Activated CD8-positive, alpha-beta memory T cell treated with anti-CD3 and anti-CD28 coated beads, Interleukin-2, amount 50 U/mL, for 24 hours (primary cell): ENCODE results near the gene DDX39A.

Experiments used
- DNase-seq: peaks from one replicate; pipeline ENCODE4 v3.0.0-alpha.2; 2020; ENCODE audit errors: extremely low read depth

The DDX39A gene

DNA sequence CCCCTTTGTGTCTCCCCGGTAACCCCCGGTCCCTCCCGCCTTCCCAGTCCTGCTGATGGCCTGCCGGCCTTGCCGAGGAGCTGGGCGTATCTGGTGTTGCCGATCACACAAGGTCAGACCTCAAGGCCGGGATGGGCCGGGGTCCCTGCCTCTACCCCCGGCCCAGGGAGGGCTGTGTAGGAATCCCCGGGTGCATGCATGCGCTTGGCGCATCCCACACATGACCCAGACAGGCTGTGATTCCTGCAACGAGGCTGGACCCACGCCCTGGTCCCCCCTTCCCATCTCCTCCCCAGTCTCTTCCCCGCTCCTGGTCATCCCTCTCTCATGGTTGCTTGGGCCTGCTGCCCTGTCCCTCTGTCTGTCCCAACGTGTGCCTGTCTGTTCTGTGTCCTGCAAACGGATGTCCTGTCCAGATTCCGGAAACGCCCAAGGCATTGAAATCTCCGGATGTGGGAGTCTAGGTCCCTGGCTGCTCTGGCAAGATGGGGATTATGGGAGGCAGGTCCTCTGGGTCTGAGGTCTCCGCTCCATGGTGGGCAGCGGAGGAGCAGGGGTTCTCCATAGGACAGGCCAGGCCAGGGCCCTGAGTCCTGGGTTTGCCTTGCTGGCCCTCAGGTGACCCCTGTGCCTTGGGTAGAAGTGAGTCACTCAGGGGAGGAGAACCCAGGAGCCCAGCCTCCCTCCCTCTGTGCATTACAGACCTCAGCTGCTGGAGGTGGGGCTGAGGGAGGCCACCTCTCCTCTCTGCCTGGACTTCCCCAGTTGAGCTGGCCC is 15.6 kb upstream of the DDX39A start:
- no peak for DNase-seq

- no peak for DNase-seq
Observed at GRCh38 chr19:14433554-14434501, 14.7 kb upstream of the DDX39A start.

GRCh38 chr19:14432791-14433553 is 13.8 kb upstream of the DDX39A start, which contains the start of gene PKN1:
PKN1 (plus strand) TSS chr19:14433306; CDS start chr19:14433522, 216 bp downstream.
- DNase-seq = no peak

- DNase-seq = no peak
Observed at GRCh38 chr19:14430712-14431111, 11.6 kb upstream of the DDX39A start.

DNA sequence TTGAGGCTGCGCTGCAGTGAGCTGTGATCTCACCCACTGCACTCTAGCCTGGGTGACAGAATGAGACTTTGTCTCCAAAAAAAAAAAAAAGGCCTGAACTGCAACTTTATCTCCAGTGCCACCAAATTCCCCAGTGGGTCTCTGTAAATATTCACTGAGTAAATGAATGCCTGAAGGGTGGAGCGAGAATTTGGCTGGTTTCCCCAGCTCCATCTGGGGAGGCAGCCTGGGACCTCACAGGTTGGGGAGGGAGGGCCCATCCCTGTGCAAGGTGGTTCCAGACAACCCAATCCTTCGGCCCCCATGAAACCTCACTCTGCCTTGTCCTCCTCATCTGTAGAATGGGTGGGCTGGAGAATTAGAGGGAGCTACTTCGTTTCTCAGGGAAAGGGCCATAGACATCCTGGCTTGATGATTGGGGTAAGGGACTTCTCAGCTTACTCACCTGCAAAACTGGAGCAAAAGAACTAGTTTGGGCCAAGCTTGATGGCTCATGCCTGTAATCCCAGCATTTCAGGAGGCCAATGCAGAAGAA is 9.8 kb upstream of the DDX39A start:
- DNase-seq = no peak

- DNase-seq = no peak
Observed at GRCh38 chr19:14427461-14427860, 8.3 kb upstream of the DDX39A start.

- no peak for DNase-seq
Observed at GRCh38 chr19:14425696-14426138, 6.6 kb upstream of the DDX39A start.

DNA sequence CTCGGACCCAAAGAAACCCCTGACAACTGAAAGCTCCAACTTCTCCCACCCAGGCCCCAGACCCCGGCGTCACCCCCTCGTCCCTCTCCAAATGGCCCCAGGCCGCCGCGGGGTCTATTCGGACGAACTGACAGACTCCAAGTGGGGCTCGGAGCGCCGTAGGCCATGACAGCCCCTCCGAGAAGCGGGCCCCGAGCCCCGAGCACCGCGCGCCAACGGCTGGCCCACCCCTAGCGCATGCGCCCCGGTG is 360 bp downstream of the DDX39A start:
- DNase-seq = no peak

DNA sequence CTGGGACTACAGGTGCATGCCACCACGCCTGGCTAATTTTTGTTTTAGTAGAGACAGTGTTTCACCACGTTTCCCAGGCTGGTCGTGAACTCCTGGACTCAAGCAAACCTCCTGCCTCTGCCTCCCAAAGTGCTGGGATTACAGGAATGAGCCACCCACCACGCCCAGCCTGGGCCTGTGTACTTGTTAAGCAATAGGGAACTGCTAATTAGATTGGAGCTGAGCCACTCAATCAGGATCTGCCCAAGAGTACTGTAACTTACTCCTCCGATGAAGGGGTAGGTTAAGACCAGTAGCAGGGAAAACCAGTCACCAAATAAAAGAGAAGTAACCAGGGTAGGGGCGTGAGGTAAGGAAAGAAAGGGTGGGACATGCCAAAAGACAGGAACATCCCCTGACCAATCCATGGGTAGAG is 2.3 kb downstream of the DDX39A start:
- no peak for DNase-seq

GRCh38 chr19:14414926-14415690 is 4.0 kb downstream of the DDX39A start:
- no peak for DNase-seq

DNA sequence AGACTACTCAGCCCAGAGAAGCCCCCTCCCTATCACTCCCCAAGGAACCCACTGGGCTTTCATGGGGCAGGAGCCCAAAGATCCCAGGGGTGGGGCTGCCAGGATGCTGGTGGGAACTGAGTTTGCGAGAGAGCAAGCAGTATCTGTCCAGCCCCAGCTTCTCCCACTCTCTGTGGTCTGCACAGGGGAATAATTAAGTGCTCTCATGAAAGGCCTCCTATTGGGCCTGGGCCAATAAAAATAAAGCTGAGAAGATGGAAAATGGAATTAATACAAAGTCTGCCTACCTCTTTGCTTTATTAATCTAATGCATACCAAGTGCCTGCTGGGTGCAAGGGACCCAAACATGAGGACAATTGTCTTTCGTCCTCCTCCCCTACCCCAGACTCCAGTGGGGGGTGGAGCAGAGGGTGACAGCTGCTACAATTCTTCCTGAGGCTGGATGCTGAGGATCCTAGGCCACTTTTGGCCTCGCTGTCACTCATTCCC is 5.4 kb downstream of the DDX39A start:
- DNase-seq = no peak

- no peak for DNase-seq
Observed at GRCh38 chr19:14412996-14413692, 6.0 kb downstream of the DDX39A start.

DNA sequence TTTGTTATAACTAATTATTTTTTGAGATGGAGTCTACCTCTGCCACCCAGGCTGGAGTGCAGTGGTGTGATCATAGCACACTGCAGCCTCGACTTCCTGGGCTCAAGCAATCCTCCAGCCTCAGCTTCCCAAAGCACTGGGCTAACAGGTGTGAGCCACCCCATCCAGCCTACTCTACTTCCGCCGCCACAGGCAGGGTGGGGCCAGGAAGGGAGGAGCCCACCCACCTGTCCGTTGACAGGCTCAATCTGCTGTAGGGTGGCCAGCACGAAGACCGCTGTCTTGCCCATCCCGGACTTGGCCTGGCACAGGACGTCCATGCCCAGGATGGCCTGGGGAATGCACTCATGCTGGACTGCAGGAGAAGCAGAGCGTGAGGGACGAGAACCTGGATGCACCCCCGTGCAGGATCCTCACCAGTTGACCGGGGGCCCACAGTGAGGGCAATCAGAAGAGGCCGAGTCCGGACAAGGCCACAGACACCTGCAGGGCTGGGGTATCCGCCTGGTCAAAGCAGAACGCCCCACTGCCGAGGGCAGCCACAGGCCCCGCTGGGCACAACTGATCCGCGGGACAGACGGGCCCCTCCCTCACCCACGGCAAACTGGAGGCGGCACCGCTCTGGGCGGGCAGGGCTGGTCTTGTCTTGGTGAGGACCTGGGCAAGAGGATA is 6.7 kb downstream of the DDX39A start:
- no peak for DNase-seq

DNA sequence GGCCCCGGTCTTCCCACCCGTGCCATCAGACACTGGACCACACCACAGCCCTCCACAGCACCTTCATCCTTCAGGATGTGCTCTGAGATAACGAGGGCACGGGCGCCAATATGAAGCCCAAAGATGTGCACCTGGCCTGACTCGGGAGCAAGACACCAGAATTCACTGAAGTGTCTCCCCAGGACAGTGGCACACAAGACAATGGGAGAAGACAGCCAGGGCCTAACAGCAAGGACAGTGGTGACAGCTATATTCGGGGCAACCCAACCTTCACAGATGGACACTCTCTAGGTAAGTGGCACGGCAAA is 7.2 kb downstream of the DDX39A start:
- no peak for DNase-seq

DNA sequence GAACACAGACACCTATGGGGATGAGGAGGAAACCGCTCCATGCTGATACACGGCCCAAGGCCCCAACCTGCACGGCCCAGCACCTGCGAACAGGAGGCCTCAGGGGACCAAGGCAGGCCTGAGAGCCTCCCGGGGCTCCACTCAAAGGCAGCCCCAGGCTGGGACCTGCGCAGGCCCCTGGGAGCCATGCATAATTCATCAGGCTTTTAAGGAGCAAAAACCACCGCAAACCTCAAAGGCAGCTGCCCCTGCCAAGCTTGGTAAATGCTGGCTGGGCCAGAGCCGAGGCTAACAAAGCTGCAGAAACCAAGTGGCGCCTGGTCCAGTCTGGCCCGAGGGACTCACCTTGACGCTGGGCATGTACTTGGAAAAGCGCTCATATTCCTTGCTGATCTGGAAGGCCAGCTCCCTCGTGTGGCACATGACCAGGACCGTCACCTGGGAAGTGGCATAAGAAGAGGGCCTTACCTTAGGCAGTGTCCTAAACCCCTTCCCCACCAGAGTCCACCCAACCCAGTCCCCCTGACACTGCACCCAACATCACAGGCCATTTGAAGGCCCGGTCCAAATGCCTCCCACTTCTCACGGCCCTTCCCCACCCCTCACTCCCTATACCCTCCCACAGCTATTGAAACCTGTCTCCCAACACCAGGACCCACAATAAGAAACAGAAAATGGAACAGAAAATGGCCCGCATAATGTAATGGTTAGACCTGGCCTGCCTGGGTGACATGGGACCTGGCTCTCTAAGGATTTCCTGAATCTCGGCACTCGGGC is 7.8 kb downstream of the DDX39A start:
- DNase-seq = no peak

GRCh38 chr19:14410091-14411051 is 8.8 kb downstream of the DDX39A start:
- DNase-seq = no peak

DNA sequence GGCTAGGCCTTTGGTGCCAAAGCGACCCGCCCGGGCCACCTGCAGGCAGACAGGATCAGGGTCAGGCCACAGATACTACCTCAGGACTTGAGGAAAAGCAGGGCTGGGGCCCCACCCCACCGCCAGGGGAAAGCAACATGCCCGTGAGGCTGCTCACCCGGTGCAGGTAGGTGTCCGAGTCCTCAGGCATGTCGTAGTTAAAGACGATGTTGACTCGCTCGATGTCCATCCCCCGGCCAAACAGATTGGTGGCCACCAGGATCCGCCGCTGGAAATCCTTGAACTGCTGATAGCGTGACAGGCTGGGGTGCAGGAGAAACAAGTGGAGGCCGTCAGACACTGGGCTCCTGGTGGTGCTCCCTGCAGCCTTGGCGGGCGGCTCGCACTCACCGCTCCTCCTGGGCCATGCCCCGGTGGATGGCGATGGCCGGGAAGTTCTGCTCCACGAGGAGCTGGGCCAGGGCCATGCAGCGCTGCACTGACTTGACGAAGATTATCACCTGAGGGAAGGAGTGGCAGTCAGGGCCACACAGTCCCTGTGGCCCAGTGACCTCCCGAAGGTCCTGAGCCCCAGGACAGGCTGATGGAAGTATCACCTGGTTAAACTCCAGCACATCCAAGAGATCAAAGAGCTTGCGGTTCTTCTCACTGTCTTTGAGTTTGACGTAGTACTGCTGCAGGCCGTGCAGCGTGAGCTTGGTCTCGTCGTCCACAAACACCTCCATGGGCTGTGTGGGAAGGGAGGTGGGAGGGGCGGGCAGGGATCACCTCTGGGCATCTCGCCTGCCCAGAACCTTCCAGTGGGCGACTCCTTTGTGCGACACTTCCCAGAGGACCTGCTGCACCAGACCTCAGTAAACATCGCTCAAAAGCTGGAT is 9.8 kb downstream of the DDX39A start:
- no peak for DNase-seq
